AG04450 (cell line): Measurements from ENCODE around the gene CBFA2T2. TPM values are rescaled to one million over a fixed set of nuclear protein-coding genes. Genes with fewer than 3 reads are reported as not detected.

ENCODE experiments used
- CTCF ChIA-PET: fragments of 300-600, 350-600 bp; formaldehyde crosslinking; extraction: SDS; loops from one replicate; lab custom pipeline; 2022; ENCODE audit warnings: antibody characterized with exemption, inconsistent platforms; lab: Charles Lee
- POLR2A ChIA-PET: fragments of 350-600 bp; formaldehyde crosslinking; extraction: SDS; loops from one replicate; lab custom pipeline; 2021; ENCODE audit warnings: antibody characterized with exemption, inconsistent platforms; lab: Yijun Ruan, JAX
- DNase-seq: peaks from one replicate; pipeline ENCODE4 v3.0.0-alpha.2; 2011; ENCODE audit warnings: low read depth, low spot score
- H3K27ac ChIP-seq: one replicate; pipeline ENCODE4 v1.5.1; 2012; ENCODE audit warnings: low read depth, low read length, control low read depth
- H3K27me3 ChIP-seq: one replicate; pipeline ENCODE4 v1.6.0; 2012; ENCODE audit warnings: low read length; ENCODE audit not compliant: control insufficient read depth, insufficient read depth
- H3K4me3 ChIP-seq: 2 replicates; pipeline ENCODE4 v1.5.1; 2011; ENCODE audit warnings: mild to moderate bottlenecking, low read depth, low read length, control low read depth
- H3K9me3 ChIP-seq: 2 replicates; pipeline ENCODE4 v1.5.1; 2012; ENCODE audit warnings: low read length; ENCODE audit not compliant: control insufficient read depth, insufficient read depth
- CTCF ChIP-seq: IDR thresholded peaks from 2 replicates; pipeline ENCODE4 v1.5.1; 2011; ENCODE audit warnings: low read depth, low read length, control low read depth, inconsistent platforms
- polyA plus RNA-seq: library from polyadenylated mRNA; depleted of rRNA; stranded (reverse); fragments of >200 nt; gene quantifications from 2 replicates; pipeline ENCODE4 v1.2.3, GENCODE V29; 2011

CBFA2T2 gene
- polyA plus RNA-seq, 1 experiment = 11.3 TPM

GRCh38 chr20:33465481-33466302, 24.2 kb upstream of the CBFA2T2 start:
- POLR2A ChIA-PET = no interaction called here
- H3K27ac ChIP-seq = no peak overlapping the region
- peaks cover 8% of the 10 kb centered on the region for H3K27me3 ChIP-seq
- no peak overlapping the region for H3K4me3 ChIP-seq
- TF ChIP-seq CTCF = no peak
- CTCF ChIA-PET = no interaction called here
- H3K9me3 ChIP-seq = no peaks in the 10 kb centered on the region
- no peak for DNase-seq

- DNase-seq = no peak
- Histone ChIP-seq H3K4me3 (no peak overlapping the region), H3K27me3 (peaks cover 11% of the 10 kb centered on the region), H3K9me3 (no peaks in the 10 kb centered on the region), H3K27ac (no peak overlapping the region)
- POLR2A ChIA-PET = no interaction called here
- TF ChIP-seq CTCF = no peak
- CTCF ChIA-PET = interaction anchor here (0.5 to 0.6 kb wide), 3 partner anchors 68 to 289 kb away, joined by 3 read pairs; no protein-coding TSS in a partner anchor
Measured at GRCh38 chr20:33466303-33466646, 23.6 kb upstream of the CBFA2T2 start.

GRCh38 chr20:33470457-33470856, 19.4 kb upstream of the CBFA2T2 start:
- Histone ChIP-seq H3K27me3 (peaks cover 27% of the 10 kb centered on the region), H3K9me3 (no peaks in the 10 kb centered on the region), H3K27ac (no peak overlapping the region), H3K4me3 (no peak overlapping the region)
- POLR2A ChIA-PET = interaction anchor here (0.7 kb wide), 1 partner anchor 642 kb away, joined by 4 read pairs; the partner anchor contains the start of gene EIF2S2
- CTCF ChIA-PET = interaction anchor here (0.6 to 1.5 kb wide), 4 partner anchors 13 to 198 kb away, joined by 3 to 5 read pairs (median 4); no protein-coding TSS in a partner anchor
- no peak for DNase-seq
- no peak for TF ChIP-seq CTCF

GRCh38 chr20:33470866-33471265, 19.0 kb upstream of the CBFA2T2 start:
- Histone ChIP-seq H3K27ac (no peak overlapping the region), H3K27me3 (peaks cover 31% of the 10 kb centered on the region), H3K4me3 (no peak overlapping the region), H3K9me3 (no peaks in the 10 kb centered on the region)
- TF ChIP-seq CTCF = no peak
- ChIA-PET POLR2A (interaction anchor here (0.7 kb wide), 1 partner anchor 641 kb away, joined by 4 read pairs; the partner anchor contains the start of gene EIF2S2), CTCF (interaction anchor here (0.6 to 1.4 kb wide), 3 partner anchors 13 to 183 kb away, joined by 3 to 5 read pairs (median 4); no protein-coding TSS in a partner anchor)
- DNase-seq = no peak

GRCh38 chr20:33472868-33473435, 16.9 kb upstream of the CBFA2T2 start:
- Histone ChIP-seq H3K27ac (no peak overlapping the region), H3K4me3 (no peak overlapping the region), H3K9me3 (no peaks in the 10 kb centered on the region), H3K27me3 (peaks cover 35% of the 10 kb centered on the region)
- no peak for TF ChIP-seq CTCF
- POLR2A ChIA-PET = no interaction called here
- CTCF ChIA-PET = interaction anchor here (1.1 to 1.3 kb wide), 2 partner anchors 15 to 181 kb away, joined by 3 to 5 read pairs; no protein-coding TSS in a partner anchor
- no peak for DNase-seq
